ENCODE measurements around the gene FAS. TPM values are rescaled to one million over a fixed set of nuclear protein-coding genes. Genes with fewer than 3 reads are reported as not detected.
A peak's percentile ranks its signal among the peaks of the same experiment; 100 is the strongest.

Gene FAS
- total and polyA plus RNA-seq, 4 donors: 10.5 to 74.7 (median 36.3) TPM

DNA sequence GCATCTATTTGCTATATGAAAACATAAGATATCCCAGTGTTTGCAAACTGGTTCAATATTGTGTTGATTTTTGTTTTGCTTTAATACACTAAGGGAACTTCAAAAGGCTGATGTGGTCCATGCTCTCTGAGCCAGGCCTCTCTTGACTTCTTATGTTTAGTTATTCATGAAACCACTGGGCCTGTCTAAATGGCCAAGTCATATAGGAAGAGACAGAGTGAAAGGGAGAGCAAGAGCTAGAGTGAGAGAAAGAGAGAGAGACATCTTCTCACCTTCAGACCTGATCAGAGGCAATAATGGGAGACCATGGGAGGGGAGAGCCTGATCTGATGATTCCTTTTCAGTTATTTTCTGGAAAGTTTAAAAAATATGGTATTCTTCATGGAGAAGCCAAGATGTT lies 6.1 kb upstream of the FAS start:
- Histone ChIP-seq H3K4me3 (no peak overlapping the region), H3K36me3 (ENCODE audit: control insufficient read depth in 4 of 4, insufficient read depth in 4 of 4, low read length in 4 of 4) (peaks cover 0 to 3% (median 0%) of the 10 kb centered on the region in 4 donors), H3K27me3 (ENCODE audit: control insufficient read depth in 3 of 3, insufficient read depth in 3 of 3, low read length in 2 of 3) (no peaks in the 10 kb centered on the region), H3K27ac (ENCODE audit: low read depth in 1 of 2, low read length in 1 of 2) (no peak overlapping the region), H3K9ac (ENCODE audit: insufficient read depth in 1 of 2, low read length in 2 of 2) (no peak overlapping the region), H3K9me3 (ENCODE audit: control insufficient read depth in 4 of 4, insufficient read depth in 3 of 4, low read length in 3 of 4) (peaks cover 0 to 1% (median 0%) of the 10 kb centered on the region in 4 donors), H3K4me1 (ENCODE audit: control insufficient read depth in 5 of 5, insufficient read depth in 5 of 5, low read length in 5 of 5) (peaks cover 0 to 41% (median 15%) of the 10 kb centered on the region in 5 donors)
- DNase-seq: no peak
- no peak for ATAC-seq (ENCODE audit: insufficient read depth, low FRiP score)
- TF ChIP-seq, protein P1, sequence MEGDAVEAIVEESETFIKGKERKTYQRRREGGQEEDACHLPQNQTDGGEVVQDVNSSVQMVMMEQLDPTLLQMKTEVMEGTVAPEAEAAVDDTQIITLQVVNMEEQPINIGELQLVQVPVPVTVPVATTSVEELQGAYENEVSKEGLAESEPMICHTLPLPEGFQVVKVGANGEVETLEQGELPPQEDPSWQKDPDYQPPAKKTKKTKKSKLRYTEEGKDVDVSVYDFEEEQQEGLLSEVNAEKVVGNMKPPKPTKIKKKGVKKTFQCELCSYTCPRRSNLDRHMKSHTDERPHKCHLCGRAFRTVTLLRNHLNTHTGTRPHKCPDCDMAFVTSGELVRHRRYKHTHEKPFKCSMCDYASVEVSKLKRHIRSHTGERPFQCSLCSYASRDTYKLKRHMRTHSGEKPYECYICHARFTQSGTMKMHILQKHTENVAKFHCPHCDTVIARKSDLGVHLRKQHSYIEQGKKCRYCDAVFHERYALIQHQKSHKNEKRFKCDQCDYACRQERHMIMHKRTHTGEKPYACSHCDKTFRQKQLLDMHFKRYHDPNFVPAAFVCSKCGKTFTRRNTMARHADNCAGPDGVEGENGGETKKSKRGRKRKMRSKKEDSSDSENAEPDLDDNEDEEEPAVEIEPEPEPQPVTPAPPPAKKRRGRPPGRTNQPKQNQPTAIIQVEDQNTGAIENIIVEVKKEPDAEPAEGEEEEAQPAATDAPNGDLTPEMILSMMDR (IDR thresholded peaks at IDR 0.05; ENCODE audit: control extremely low read depth, extremely low read depth): no peak

DNA sequence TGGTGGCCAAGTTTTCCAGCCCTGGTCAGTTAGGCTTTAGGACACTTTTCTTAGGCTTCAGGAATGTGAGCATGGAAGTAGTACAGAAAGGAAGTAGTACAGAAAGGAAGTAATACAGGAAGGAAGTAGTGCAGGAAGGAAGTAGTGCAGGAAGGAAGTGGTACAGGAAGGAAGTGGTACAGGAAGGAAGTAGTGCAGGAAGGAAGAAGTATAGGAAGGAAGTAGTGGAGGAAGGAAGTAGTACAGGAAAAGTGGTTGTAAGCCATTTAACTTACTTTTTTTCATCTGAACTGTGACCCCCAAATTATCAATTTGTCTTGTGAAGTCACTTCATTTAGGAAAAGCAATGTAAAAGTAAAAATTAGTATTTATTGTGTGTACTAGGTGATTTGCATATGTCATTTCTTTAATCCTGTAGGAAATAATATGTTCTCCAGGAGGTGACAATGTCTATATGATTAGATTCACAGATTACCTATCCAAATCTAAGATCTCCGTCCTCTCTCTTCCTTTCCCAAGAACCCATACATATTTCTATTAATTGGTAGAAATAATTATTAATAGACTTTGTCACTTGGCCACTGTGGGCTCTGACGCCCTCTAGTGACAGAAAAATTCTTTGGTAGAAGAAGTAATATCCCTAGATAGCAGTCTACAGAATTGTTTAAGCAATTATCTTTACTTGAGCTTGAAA lies 3.9 kb upstream of the FAS start:
- H3K9me3 ChIP-seq (ENCODE audit: control insufficient read depth in 4 of 4, insufficient read depth in 3 of 4, low read length in 3 of 4): peaks cover 0 to 1% (median 0%) of the 10 kb centered on the region in 4 donors
- WGBS, 2 donors: 32 to 34% methylated on average over 2 of the region's 2 CpGs
- peaks cover 0 to 39% (median 9%) of the 10 kb centered on the region in 5 donors for H3K4me1 ChIP-seq (ENCODE audit: control insufficient read depth in 5 of 5, insufficient read depth in 5 of 5, low read length in 5 of 5)
- DNase-seq (peak; percentile 43 to 80 (median 73)), ATAC-seq (ENCODE audit: insufficient read depth, low FRiP score) (no peak)
- TF ChIP-seq, protein P1 (IDR thresholded peaks at IDR 0.05; ENCODE audit: control extremely low read depth, extremely low read depth): peak; percentile 52
- H3K27ac ChIP-seq (ENCODE audit: low read depth in 1 of 2, low read length in 1 of 2): no peak overlapping the region
- no peaks in the 10 kb centered on the region for H3K27me3 ChIP-seq (ENCODE audit: control insufficient read depth in 3 of 3, insufficient read depth in 3 of 3, low read length in 2 of 3)
- H3K4me3 ChIP-seq: no peak overlapping the region
- no peak overlapping the region for H3K9ac ChIP-seq (ENCODE audit: insufficient read depth in 1 of 2, low read length in 2 of 2)
- H3K36me3 ChIP-seq (ENCODE audit: control insufficient read depth in 4 of 4, insufficient read depth in 4 of 4, low read length in 4 of 4): peaks cover 0 to 4% (median 2%) of the 10 kb centered on the region in 4 donors

DNA sequence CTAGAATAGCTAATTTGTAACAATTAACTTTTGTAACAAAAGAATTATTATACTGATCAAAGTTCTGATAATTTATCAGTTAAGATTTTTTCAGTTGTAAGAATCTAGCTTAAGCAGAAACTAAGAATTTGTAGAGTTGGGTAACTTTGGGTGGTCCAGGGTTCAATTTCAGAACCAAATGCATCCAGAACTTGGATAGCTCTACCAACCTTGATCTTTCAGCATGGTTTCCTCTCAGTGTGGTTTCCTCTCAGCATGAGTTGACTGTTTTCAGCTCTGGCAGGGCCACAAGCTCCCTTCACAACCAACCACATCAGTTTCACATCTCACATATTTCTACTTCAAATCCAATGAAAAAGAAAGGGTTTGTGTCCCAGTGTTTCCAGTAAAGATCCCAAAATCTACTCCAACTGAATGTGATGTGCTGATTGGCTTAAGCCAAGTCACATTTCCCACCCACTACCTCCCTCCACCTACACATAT lies 3.3 kb upstream of the FAS start:
- Histone ChIP-seq H3K4me3 (no peak overlapping the region), H3K36me3 (ENCODE audit: control insufficient read depth in 4 of 4, insufficient read depth in 4 of 4, low read length in 4 of 4) (peaks cover 0 to 4% (median 2%) of the 10 kb centered on the region in 4 donors), H3K27ac (ENCODE audit: low read depth in 1 of 2, low read length in 1 of 2) (no peak overlapping the region), H3K4me1 (ENCODE audit: control insufficient read depth in 5 of 5, insufficient read depth in 5 of 5, low read length in 5 of 5) (peaks cover 0 to 42% (median 9%) of the 10 kb centered on the region in 5 donors), H3K9ac (ENCODE audit: insufficient read depth in 1 of 2, low read length in 2 of 2) (no peak overlapping the region), H3K27me3 (ENCODE audit: control insufficient read depth in 3 of 3, insufficient read depth in 3 of 3, low read length in 2 of 3) (no peaks in the 10 kb centered on the region), H3K9me3 (ENCODE audit: control insufficient read depth in 4 of 4, insufficient read depth in 3 of 4, low read length in 3 of 4) (peaks cover 0 to 1% (median 0%) of the 10 kb centered on the region in 4 donors)
- no peak for DNase-seq
- TF ChIP-seq, protein P1 (IDR thresholded peaks at IDR 0.05; ENCODE audit: control extremely low read depth, extremely low read depth): no peak
- ATAC-seq (ENCODE audit: insufficient read depth, low FRiP score): no peak
